A549 (cell line): ENCODE results near the gene IL2RA. TPM values are rescaled to one million over a fixed set of nuclear protein-coding genes. Genes with fewer than 3 reads are reported as not detected.

Experiments used
- ATAC-seq, 2 experiments: fragments of 200-7000 bp in 1 of 2; fragments of >200 bp in 1 of 2; cut with Nextera tagmentation in 1 of 2; cut with Tn5 transposase in 1 of 2; 3 replicates each; pipeline versions ENCODE4 v1.8.0 to v1.9.1; 2018 to 2020; ENCODE audit warnings: mild to moderate bottlenecking in 1 of 2, moderate library complexity in 1 of 2
- CTCF ChIA-PET: fragments of 300-600 bp; sonication (Branson Sonifier 250); formaldehyde crosslinking; extraction: SDS; loops from one replicate; lab custom pipeline; 2021; ENCODE audit warnings: antibody characterized with exemption, inconsistent platforms; lab: Yijun Ruan, JAX
- POLR2A ChIA-PET: fragments of 350-600 bp; formaldehyde crosslinking; extraction: SDS; loops from one replicate; lab custom pipeline; 2021; ENCODE audit warnings: antibody characterized with exemption, inconsistent platforms; lab: Yijun Ruan, JAX
- DNase-seq, 2 experiments: peaks; one replicate each; pipeline versions ENCODE4 v3.0.0 to v3.0.0-alpha.2; 2011 to 2016; ENCODE audit warnings: low read depth in 1 of 2, low spot score in 1 of 2
- FAIRE-seq: peaks from 2 replicates; lab custom pipeline; 2011; peaks lifted over from hg19 to GRCh38; lab: Jason Lieb, UNC
- H3K27ac ChIP-seq, 2 experiments: fragments of >200 bp; sonication (Bioruptor Twin); formaldehyde crosslinking; 3 replicates each; pipeline ENCODE4 v1.5.1; 2016 to 2017
- H3K4me1 ChIP-seq: fragments of >200 bp; sonication (Bioruptor Twin); formaldehyde crosslinking; 3 replicates; pipeline ENCODE4 v1.6.1; 2016
- H3K4me2 ChIP-seq: fragments of >200 bp; sonication (Bioruptor Twin); formaldehyde crosslinking; 3 replicates; pipeline ENCODE4 v1.6.1; 2016
- H3K4me3 ChIP-seq: fragments of >200 bp; sonication (Bioruptor Twin); formaldehyde crosslinking; 3 replicates; pipeline ENCODE4 v1.5.1; 2016
- H3K9me3 ChIP-seq: fragments of >200 bp; sonication (Bioruptor Twin); formaldehyde crosslinking; 3 replicates; pipeline ENCODE4 v1.6.1; 2016
- BHLHE40 ChIP-seq: IDR thresholded peaks from 2 replicates; pipeline ENCODE4 v1.6.1; 2012; ENCODE audit warnings: low read depth, low read length, inconsistent platforms
- CBX2 ChIP-seq: fragments of 200-600 bp; sonication (generic); IDR thresholded peaks from 2 replicates; pipeline ENCODE4 v1.6.1; 2016; ENCODE audit warnings: low read depth, mild to moderate bottlenecking, borderline replicate concordance
- CHD2 ChIP-seq: fragments of 150-350 bp; IDR thresholded peaks from 2 replicates; pipeline ENCODE4 v1.6.1; 2014; ENCODE audit warnings: low read length; ENCODE audit not compliant: partially characterized antibody
- CHD4 ChIP-seq: fragments of 200-600 bp; sonication (generic); IDR thresholded peaks from 2 replicates; pipeline ENCODE4 v1.6.1; 2016; ENCODE audit warnings: antibody characterized with exemption, mild to moderate bottlenecking, borderline replicate concordance
- ESRRA ChIP-seq: fragments of 150-350 bp; IDR thresholded peaks from 2 replicates; pipeline ENCODE4 v1.6.1; 2014; ENCODE audit warnings: mild to moderate bottlenecking, low read length, borderline replicate concordance
- FOSL2 ChIP-seq, 2 experiments: fragments of 450-650 bp in 1 of 2; fragments of >200 bp in 1 of 2; sonication (Bioruptor Twin) in 1 of 2; formaldehyde crosslinking; IDR thresholded peaks; 2 replicates each; pipeline versions ENCODE4 v1.5.0 to v1.6.1; 2016 to 2020; ENCODE audit warnings: mild to moderate bottlenecking in 1 of 2, moderate library complexity in 1 of 2
- HDAC2 ChIP-seq: fragments of 200-600 bp; sonication (generic); IDR thresholded peaks from 2 replicates; pipeline ENCODE4 v1.6.1; 2016
- JUN ChIP-seq, 2 experiments: fragments of >200 bp; sonication (Bioruptor Twin); formaldehyde crosslinking; IDR thresholded peaks; 2 replicates in 1 of 2; 3 replicates in 1 of 2; pipeline ENCODE4 v1.6.1; 2016 to 2017
- JUNB ChIP-seq: fragments of >200 bp; sonication (Bioruptor Twin); formaldehyde crosslinking; IDR thresholded peaks from 2 replicates; pipeline ENCODE4 v1.6.1; 2016
- KDM1A ChIP-seq: fragments of 200-600 bp; sonication (generic); IDR thresholded peaks from 2 replicates; pipeline ENCODE4 v1.6.1; 2016; ENCODE audit warnings: low read depth, mild to moderate bottlenecking
- NFE2L2 ChIP-seq: fragments of 150-350 bp; conservative IDR thresholded peaks from 2 replicates; pipeline ENCODE4 v1.6.1; 2014; ENCODE audit warnings: low read length
- NPAS2 ChIP-seq: fragments of 250-450 bp; sonication (Bioruptor Pico); IDR thresholded peaks from 2 replicates; pipeline ENCODE4 v1.8.0; 2022; ENCODE audit warnings: mild to moderate bottlenecking, moderate library complexity, borderline replicate concordance
- NR3C1 ChIP-seq: fragments of >200 bp; sonication (Bioruptor Twin); formaldehyde crosslinking; IDR thresholded peaks from 3 replicates; pipeline ENCODE4 v1.6.1; 2017
- PHF8 ChIP-seq: fragments of 200-600 bp; sonication (generic); IDR thresholded peaks from 2 replicates; pipeline ENCODE4 v1.6.1; 2016; ENCODE audit warnings: low read depth, mild to moderate bottlenecking, antibody characterized with exemption, moderate library complexity, borderline replicate concordance
- POLR2A ChIP-seq: IDR thresholded peaks from 2 replicates; pipeline ENCODE4 v1.6.1; 2012; ENCODE audit warnings: mild to moderate bottlenecking, low read length
- REST ChIP-seq: fragments of 200-600 bp; sonication (generic); IDR thresholded peaks from 2 replicates; pipeline ENCODE4 v1.6.1; 2016; ENCODE audit warnings: antibody characterized with exemption, mild to moderate bottlenecking, moderate library complexity
- SREBF2 ChIP-seq: fragments of 450-650 bp; IDR thresholded peaks from 2 replicates; pipeline ENCODE4 v1.6.1; 2014; ENCODE audit warnings: mild to moderate bottlenecking, moderate library complexity
- TFCP2L1 ChIP-seq: fragments of 250-450 bp; sonication (Bioruptor Pico); IDR thresholded peaks from 2 replicates; pipeline ENCODE4 v1.5.0; 2021; ENCODE audit warnings: mild to moderate bottlenecking
- ZNF302 ChIP-seq: fragments of 250-450 bp; sonication (Bioruptor Pico); IDR thresholded peaks from 2 replicates; pipeline ENCODE4 v1.9.0; 2021; ENCODE audit warnings: inconsistent platforms, mild to moderate bottlenecking, moderate library complexity
- ZSCAN20 ChIP-seq: fragments of 250-450 bp; sonication (Bioruptor Pico); IDR thresholded peaks from 2 replicates; pipeline ENCODE4 v1.8.0; 2022; ENCODE audit warnings: mild to moderate bottlenecking, moderate library complexity
- WGBS: methylation state at CpG from one replicate; pipeline ENCODE4 v1.1.6; 2017; ENCODE audit errors: missing lambda C conversion rate; 5-methylcytosine and 5-hydroxymethylcytosine counted together
- polyA plus RNA-seq, 4 experiments: library from polyadenylated mRNA; depleted of rRNA in 3 of 4; stranded (reverse); fragments of >200 nt; fragmentation: RNase III in 1 of 4; extraction: RNeasy Plus Mini Kit Qiagen cat#74134 plus additional on column Dnase treatment in 1 of 4; gene quantifications; 2 replicates in 3 of 4; 3 replicates in 1 of 4; pipeline ENCODE4 v1.2.3, GENCODE V29; 2011 to 2017
- TF ChIP-seq, protein P1 (sequence below): fragments of 150-350 bp; IDR thresholded peaks from 2 replicates; pipeline ENCODE4 v1.6.1; 2014; ENCODE audit warnings: low read depth, mild to moderate bottlenecking, low read length
- TF ChIP-seq, protein P2 (sequence below): IDR thresholded peaks from 2 replicates; pipeline ENCODE4 v1.6.1; 2012
- TF ChIP-seq, protein P3 (sequence below): fragments of >200 bp; sonication (Bioruptor Twin); formaldehyde crosslinking; IDR thresholded peaks from 3 replicates; pipeline ENCODE4 v1.6.1; 2016

Gene IL2RA
- polyA plus RNA-seq, 2 of the 4 experiments (the other 2 are of a cell fraction) = not detected

- 75% methylated on average over 8 of the region's 8 CpGs for WGBS
- ATAC-seq = no peak
- CTCF ChIA-PET = interaction anchor here (1.1 to 1.4 kb wide), 2 partner anchors 9 to 18 kb away, joined by 3 read pairs; no protein-coding TSS in a partner anchor
Measured at GRCh38 chr10:5971315-5971832, 90.8 kb downstream of the IL2RA start.

GRCh38 chr10:5970527-5970926 is 91.6 kb downstream of the IL2RA start:
- H3K4me2 ChIP-seq = no peak overlapping the region
- POLR2A ChIA-PET = no interaction called here
- H3K4me3 ChIP-seq = no peak overlapping the region
- CTCF ChIA-PET = interaction anchor here (1.4 kb wide), 1 partner anchor 17 kb away, joined by 3 read pairs; no protein-coding TSS in a partner anchor
- 73% methylated on average over 3 of the region's 3 CpGs for WGBS
- ATAC-seq = no peak
- no peak for FAIRE-seq
- DNase-seq = no peak
- no peaks in the 10 kb centered on the region for H3K9me3 ChIP-seq
- TF ChIP-seq JUNB = no peak
- no peak for TF ChIP-seq FOSL2 (IDR thresholded peaks at IDR 0.05)
- no peak for TF ChIP-seq FOSL2 (CRISPR knock-in tag; IDR thresholded peaks at IDR 0.05)
- no peak for TF ChIP-seq SREBF2
- TF ChIP-seq, protein P1, sequence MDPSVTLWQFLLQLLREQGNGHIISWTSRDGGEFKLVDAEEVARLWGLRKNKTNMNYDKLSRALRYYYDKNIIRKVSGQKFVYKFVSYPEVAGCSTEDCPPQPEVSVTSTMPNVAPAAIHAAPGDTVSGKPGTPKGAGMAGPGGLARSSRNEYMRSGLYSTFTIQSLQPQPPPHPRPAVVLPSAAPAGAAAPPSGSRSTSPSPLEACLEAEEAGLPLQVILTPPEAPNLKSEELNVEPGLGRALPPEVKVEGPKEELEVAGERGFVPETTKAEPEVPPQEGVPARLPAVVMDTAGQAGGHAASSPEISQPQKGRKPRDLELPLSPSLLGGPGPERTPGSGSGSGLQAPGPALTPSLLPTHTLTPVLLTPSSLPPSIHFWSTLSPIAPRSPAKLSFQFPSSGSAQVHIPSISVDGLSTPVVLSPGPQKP = no peak
- TF ChIP-seq CHD2 = no peak
- no peak for TF ChIP-seq ESRRA
- no peak for TF ChIP-seq REST
- TF ChIP-seq POLR2A = no peak
- TF ChIP-seq CBX2 = no peak
- no peak for TF ChIP-seq JUN (IDR thresholded peaks at IDR 0.05)
- TF ChIP-seq, protein P2, sequence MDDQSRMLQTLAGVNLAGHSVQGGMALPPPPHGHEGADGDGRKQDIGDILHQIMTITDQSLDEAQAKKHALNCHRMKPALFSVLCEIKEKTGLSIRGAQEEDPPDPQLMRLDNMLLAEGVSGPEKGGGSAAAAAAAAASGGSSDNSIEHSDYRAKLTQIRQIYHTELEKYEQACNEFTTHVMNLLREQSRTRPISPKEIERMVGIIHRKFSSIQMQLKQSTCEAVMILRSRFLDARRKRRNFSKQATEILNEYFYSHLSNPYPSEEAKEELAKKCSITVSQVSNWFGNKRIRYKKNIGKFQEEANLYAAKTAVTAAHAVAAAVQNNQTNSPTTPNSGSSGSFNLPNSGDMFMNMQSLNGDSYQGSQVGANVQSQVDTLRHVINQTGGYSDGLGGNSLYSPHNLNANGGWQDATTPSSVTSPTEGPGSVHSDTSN = no peak
- TF ChIP-seq NR3C1 = no peak
- no peak for TF ChIP-seq NPAS2 (CRISPR knock-in tag)
- no peak for TF ChIP-seq BHLHE40
- TF ChIP-seq, protein P3, sequence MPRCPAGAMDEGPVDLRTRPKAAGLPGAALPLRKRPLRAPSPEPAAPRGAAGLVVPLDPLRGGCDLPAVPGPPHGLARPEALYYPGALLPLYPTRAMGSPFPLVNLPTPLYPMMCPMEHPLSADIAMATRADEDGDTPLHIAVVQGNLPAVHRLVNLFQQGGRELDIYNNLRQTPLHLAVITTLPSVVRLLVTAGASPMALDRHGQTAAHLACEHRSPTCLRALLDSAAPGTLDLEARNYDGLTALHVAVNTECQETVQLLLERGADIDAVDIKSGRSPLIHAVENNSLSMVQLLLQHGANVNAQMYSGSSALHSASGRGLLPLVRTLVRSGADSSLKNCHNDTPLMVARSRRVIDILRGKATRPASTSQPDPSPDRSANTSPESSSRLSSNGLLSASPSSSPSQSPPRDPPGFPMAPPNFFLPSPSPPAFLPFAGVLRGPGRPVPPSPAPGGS = no peak
- TF ChIP-seq CHD4 = no peak
- TF ChIP-seq TFCP2L1 (CRISPR knock-in tag) = no peak
- TF ChIP-seq KDM1A = no peak
- TF ChIP-seq ZNF302 = no peak
- no peak overlapping the region for H3K27ac ChIP-seq
- H3K4me1 ChIP-seq = no peaks in the 10 kb centered on the region

More at GRCh38 chr10:5971315-5971832, 90.8 kb downstream of the IL2RA start:
- FAIRE-seq = no peak
- POLR2A ChIA-PET = no interaction called here
- TF ChIP-seq ZSCAN20 (CRISPR knock-in tag) (no peak), PHF8 (no peak), NFE2L2 (no peak), CHD2 (no peak), HDAC2 (no peak)
- Histone ChIP-seq H3K4me3 (no peak overlapping the region), H3K4me2 (no peak overlapping the region), H3K4me1 (no peaks in the 10 kb centered on the region), H3K27ac (no peak overlapping the region), H3K9me3 (no peaks in the 10 kb centered on the region)
- DNase-seq = no peak
